NCI-H226 (cell line): ENCODE data around the gene BABAM1.
A peak's percentile ranks its signal among the peaks of the same experiment; 100 is the strongest.

Source experiments
- DNase-seq: peaks from one replicate; pipeline ENCODE4 v3.0.0-alpha.2; 2015

BABAM1 gene

DNA sequence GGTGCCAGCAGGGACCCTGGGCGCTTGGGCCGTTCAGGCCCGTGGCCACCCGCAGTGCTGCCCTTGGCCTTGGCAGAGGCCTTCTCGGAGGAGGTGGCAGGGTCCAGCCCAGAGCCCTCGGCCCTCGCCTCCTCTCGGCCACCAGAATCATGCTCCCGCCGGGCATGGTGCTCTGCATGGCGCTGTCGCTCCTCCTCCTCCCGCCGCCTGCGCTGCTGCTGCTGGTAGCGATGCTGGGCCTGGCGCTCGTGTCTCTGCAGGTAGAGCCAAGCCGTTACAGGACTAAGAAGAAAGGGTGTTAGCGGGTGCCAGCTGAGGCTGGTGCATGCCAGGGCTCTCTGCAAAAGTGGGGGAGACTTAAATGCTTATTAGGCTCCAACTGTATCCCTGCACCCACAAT, 57.9 kb downstream of the BABAM1 start:
- no peak for DNase-seq

DNA sequence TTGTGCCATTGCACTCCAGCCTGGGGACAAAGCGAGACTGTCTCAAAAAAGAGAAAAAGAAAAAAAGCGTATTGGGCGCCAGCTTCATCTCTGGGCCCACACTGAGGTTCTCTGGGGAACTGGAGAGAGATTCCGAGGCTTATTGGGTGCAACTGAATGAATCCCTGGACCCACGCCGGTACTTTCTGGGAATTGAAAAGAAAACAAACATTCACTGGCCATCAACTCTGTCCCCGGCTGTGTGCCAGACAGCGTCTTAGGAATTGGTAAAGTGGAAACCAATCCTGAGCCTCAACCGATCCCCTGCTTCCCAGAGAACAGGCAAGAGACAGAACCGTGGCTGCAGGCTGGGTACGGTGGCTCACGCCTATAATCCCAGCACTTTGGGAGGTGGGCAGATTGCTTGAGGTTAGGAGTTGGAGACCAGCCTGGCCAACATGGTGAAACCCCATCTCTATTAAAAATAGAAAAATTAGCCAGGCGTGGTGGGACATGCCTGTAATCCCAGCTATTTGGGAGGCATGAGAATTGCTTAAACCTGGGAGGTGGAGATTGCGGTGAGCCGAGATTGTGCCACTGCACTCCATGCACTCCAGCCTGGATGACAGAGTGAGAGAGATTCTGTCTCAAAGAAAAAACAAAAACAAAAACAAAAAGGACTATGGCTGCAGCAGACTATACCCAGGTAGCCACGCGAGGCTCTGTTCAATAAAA, 58.8 kb downstream of the BABAM1 start:
- no peak for DNase-seq

DNA sequence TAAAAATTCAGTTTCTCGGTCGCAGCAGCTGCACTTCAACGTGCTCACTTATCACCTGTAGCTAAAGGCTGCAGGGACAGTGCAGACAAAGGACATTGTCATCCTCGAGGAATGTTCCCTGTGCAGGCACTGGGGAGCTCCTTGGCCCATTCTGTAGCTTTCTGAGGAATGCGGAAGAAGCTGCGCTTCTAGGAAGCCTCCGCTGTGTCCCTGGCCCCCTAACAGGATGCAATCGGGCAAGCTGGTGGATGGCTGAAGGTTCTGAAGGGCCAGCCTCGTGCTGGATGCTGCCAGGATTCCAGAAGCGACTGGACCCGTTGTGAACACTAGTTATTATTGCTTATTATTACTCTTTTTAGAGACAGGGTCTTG, 59.3 kb downstream of the BABAM1 start:
- DNase-seq, result no peak

DNA sequence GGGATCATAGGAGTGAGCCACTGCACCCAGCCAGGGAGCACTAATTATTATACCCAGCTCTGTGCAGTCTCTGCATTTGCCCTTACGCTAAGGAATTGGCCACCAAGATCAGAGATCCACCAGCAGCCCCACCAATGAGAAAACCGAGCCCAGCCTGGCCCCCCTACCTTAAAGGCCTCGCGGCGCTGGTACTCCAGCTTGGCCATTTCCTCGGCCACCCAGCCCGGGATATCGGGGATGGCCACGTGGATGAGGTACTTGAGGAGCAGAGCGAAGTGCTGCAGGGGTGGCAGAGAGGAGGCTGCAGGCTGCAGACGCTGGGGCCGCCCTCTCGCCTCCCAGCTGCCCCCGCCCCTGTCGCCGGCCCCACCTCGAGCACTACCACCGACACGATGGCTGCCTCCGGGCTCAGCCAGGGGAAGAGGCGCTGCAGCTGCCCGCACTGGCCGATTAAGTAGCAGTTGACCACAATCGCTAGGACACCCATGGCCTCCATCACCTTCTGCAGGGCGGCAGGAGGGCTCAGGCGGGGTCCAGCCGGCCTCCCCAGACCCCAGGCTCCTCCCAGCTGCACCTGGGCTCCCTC, 59.9 kb downstream of the BABAM1 start:
- no peak for DNase-seq

DNA sequence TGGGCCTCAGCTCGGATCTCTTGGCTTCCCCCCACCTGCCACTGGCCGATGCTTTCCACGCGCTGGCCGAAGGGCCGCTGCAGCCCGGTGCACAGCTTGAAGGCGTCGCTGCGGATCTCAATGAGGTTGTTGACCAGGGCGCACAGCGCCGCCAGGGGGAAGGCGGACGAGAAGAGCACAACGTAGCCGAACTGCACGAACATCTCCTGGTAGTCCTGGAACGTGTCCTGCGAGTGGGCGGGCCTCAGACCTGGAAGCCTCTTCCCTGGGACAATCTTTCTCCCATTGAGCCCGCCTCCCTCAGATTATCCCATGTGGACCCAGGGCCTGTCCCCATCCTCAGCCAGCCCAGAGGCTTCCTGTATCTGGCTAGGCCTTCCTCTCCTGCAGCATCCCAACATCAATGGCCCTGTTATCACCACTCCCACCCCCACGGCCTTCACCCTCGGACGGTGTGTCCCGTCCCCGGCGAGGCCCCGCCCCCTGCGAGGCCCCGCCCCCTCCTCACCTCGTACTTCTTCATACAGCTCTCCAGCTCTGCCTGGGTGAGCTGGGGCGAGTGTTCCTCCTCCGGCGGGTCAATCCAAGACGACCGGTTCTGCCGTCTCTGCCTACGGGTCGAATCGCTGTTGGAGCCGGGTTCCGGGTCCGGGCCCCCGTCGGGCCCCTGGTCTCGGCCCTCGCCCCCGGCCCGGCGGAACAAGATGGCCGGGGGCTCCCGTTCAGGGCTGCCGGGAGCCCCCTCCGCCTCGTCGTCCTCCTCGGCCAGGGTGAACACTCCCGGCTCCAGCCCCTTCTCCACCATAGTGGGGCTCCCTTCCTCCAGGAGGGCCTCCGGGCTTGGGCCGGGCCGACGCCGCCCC, 60.6 kb downstream of the BABAM1 start:
- DNase-seq, result peak; percentile 83
